Measurements from ENCODE around the gene TMEM209.

The TMEM209 gene

DNA sequence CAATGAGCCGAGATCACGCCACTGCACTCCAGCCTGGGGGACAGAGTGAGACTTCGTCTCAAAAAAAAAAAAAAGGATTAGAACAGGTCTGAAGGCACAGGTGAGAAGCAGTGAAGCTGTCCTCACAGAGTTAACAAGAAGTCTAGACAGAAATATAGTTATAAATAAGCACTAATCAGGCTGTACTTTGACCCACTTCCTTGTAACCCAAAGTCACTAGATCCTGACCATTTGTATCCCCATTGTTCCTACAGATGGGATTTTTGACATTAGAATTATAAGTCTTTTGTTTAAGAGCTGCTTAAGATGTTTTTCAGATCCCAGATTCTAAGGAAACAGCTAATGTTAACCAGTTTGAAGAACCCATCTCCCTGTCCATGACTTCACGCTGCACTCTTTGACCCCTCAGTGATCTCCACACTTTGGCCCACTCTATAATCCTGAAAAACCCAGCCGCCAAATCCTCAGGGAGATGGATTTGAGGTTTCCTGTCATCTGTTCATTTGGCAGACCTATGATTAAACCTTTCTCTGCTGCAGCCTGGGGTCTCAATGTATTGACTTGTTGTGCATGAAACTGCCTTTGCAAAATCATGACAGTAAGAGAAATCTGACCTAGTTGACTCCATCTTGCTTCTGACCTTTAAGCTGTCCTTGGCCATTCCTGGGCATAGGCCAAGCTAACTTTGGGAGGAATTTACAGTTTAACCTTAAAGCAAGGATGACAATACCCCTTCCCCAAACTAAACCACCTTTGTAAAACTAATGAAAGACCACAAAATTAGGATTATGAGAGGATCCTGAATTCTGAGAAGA is 13.8 kb upstream of the TMEM209 start:
- no peak for DNase-seq (ENCODE audit: low read depth in 1 of 2, low spot score in 1 of 2)
- Histone ChIP-seq H3K27me3 (ENCODE audit: insufficient read depth, poor library complexity, severe bottlenecking) (no peaks in the 10 kb centered on the region), H3K4me3 (replicated peaks; ENCODE audit: insufficient read depth, low read length) (no peak overlapping the region), H3K27ac (replicated peaks) (no peak overlapping the region)
- TF ChIP-seq POLR2AphosphoS5 (IDR thresholded peaks at IDR 0.05; ENCODE audit: low read depth) (no peak), GABPA (IDR thresholded peaks at IDR 0.05; ENCODE audit: low read depth) (no peak), SPI1 (IDR thresholded peaks at IDR 0.05; ENCODE audit: borderline replicate concordance, low read depth) (no peak)
- TF ChIP-seq, protein P1, sequence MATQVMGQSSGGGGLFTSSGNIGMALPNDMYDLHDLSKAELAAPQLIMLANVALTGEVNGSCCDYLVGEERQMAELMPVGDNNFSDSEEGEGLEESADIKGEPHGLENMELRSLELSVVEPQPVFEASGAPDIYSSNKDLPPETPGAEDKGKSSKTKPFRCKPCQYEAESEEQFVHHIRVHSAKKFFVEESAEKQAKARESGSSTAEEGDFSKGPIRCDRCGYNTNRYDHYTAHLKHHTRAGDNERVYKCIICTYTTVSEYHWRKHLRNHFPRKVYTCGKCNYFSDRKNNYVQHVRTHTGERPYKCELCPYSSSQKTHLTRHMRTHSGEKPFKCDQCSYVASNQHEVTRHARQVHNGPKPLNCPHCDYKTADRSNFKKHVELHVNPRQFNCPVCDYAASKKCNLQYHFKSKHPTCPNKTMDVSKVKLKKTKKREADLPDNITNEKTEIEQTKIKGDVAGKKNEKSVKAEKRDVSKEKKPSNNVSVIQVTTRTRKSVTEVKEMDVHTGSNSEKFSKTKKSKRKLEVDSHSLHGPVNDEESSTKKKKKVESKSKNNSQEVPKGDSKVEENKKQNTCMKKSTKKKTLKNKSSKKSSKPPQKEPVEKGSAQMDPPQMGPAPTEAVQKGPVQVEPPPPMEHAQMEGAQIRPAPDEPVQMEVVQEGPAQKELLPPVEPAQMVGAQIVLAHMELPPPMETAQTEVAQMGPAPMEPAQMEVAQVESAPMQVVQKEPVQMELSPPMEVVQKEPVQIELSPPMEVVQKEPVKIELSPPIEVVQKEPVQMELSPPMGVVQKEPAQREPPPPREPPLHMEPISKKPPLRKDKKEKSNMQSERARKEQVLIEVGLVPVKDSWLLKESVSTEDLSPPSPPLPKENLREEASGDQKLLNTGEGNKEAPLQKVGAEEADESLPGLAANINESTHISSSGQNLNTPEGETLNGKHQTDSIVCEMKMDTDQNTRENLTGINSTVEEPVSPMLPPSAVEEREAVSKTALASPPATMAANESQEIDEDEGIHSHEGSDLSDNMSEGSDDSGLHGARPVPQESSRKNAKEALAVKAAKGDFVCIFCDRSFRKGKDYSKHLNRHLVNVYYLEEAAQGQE (IDR thresholded peaks at IDR 0.05; ENCODE audit: insufficient replicate concordance, low read depth), result no peak
- TF ChIP-seq, protein P2, sequence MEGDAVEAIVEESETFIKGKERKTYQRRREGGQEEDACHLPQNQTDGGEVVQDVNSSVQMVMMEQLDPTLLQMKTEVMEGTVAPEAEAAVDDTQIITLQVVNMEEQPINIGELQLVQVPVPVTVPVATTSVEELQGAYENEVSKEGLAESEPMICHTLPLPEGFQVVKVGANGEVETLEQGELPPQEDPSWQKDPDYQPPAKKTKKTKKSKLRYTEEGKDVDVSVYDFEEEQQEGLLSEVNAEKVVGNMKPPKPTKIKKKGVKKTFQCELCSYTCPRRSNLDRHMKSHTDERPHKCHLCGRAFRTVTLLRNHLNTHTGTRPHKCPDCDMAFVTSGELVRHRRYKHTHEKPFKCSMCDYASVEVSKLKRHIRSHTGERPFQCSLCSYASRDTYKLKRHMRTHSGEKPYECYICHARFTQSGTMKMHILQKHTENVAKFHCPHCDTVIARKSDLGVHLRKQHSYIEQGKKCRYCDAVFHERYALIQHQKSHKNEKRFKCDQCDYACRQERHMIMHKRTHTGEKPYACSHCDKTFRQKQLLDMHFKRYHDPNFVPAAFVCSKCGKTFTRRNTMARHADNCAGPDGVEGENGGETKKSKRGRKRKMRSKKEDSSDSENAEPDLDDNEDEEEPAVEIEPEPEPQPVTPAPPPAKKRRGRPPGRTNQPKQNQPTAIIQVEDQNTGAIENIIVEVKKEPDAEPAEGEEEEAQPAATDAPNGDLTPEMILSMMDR (IDR thresholded peaks at IDR 0.05; ENCODE audit: insufficient read depth, low read length), result no peak

DNA sequence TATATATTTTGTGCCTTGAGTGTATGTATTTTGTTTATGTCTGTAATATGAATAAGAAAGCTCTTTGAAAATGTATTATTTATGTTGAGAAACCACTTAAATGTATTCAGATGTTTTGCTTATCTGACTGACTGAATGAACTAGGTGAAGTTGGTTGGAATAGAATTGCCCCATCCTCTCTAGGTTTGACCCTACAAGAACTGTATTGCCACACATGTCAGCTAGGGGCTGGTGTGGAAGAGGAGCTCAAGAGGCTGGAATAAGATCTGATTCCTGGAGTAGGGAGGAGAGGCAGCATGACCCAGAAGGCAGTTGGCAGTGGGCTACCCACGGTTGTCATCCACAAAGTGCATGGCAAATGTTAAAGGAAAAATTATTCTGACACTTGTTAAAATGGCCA is 11.5 kb upstream of the TMEM209 start:
- TF ChIP-seq SPI1 (IDR thresholded peaks at IDR 0.05; ENCODE audit: borderline replicate concordance, low read depth) (no peak), POLR2AphosphoS5 (IDR thresholded peaks at IDR 0.05; ENCODE audit: low read depth) (no peak), GABPA (IDR thresholded peaks at IDR 0.05; ENCODE audit: low read depth) (no peak)
- no peaks in the 10 kb centered on the region for H3K27me3 ChIP-seq (ENCODE audit: insufficient read depth, poor library complexity, severe bottlenecking)
- no peak for DNase-seq (ENCODE audit: low read depth in 1 of 2, low spot score in 1 of 2)
- no peak overlapping the region for H3K27ac ChIP-seq (replicated peaks)
- no peak overlapping the region for H3K4me3 ChIP-seq (replicated peaks; ENCODE audit: insufficient read depth, low read length)

- Histone ChIP-seq H3K27ac (replicated peaks) (no peak overlapping the region), H3K27me3 (ENCODE audit: insufficient read depth, poor library complexity, severe bottlenecking) (no peaks in the 10 kb centered on the region), H3K4me3 (replicated peaks; ENCODE audit: insufficient read depth, low read length) (no peak overlapping the region)
- no peak for DNase-seq (ENCODE audit: low read depth in 1 of 2, low spot score in 1 of 2)
- TF ChIP-seq GABPA (IDR thresholded peaks at IDR 0.05; ENCODE audit: low read depth), result no peak
- TF ChIP-seq SPI1 (IDR thresholded peaks at IDR 0.05; ENCODE audit: borderline replicate concordance, low read depth), result no peak
- TF ChIP-seq POLR2AphosphoS5 (IDR thresholded peaks at IDR 0.05; ENCODE audit: low read depth), result no peak
- TF ChIP-seq, protein P1 (IDR thresholded peaks at IDR 0.05; ENCODE audit: insufficient replicate concordance, low read depth), result no peak
- TF ChIP-seq, protein P2 (IDR thresholded peaks at IDR 0.05; ENCODE audit: insufficient read depth, low read length), result no peak
Observed at GRCh38 chr7:130216025-130216424, 10.8 kb upstream of the TMEM209 start.

DNA sequence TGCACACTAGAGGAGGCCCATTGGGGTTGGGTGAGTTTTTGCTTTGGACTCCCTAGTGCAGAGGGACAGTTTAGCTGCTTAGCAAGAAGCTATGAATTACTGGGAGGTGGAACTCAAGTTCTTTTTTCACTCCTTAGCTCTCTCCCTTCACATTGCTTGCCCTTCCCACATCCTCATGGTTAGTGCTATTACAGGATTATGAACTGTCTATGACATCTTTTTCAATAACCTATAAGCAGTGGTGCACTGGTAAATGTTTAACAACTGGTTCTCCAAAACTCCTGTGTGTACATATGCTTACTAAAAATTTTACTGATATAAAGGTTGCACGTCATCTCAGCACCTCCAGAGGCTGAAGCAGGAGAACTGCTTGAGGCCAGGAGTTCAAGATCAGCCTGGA is 8.6 kb upstream of the TMEM209 start:
- no peaks in the 10 kb centered on the region for H3K27me3 ChIP-seq (ENCODE audit: insufficient read depth, poor library complexity, severe bottlenecking)
- no peak for DNase-seq (ENCODE audit: low read depth in 1 of 2, low spot score in 1 of 2)
- no peak overlapping the region for H3K4me3 ChIP-seq (replicated peaks; ENCODE audit: insufficient read depth, low read length)
- no peak overlapping the region for H3K27ac ChIP-seq (replicated peaks)
- TF ChIP-seq GABPA (IDR thresholded peaks at IDR 0.05; ENCODE audit: low read depth), result no peak
- TF ChIP-seq, protein P2 (IDR thresholded peaks at IDR 0.05; ENCODE audit: insufficient read depth, low read length), result no peak
- TF ChIP-seq, protein P1 (IDR thresholded peaks at IDR 0.05; ENCODE audit: insufficient replicate concordance, low read depth), result no peak
- TF ChIP-seq POLR2AphosphoS5 (IDR thresholded peaks at IDR 0.05; ENCODE audit: low read depth), result no peak
- TF ChIP-seq SPI1 (IDR thresholded peaks at IDR 0.05; ENCODE audit: borderline replicate concordance, low read depth), result no peak

Data from HL-60 (cell line).